Esophagus muscularis mucosa (tissue), 4 donors: ENCODE results near the gene MED10. TPM values are rescaled to one million over a fixed set of nuclear protein-coding genes. Genes with fewer than 3 reads are reported as not detected.

Source experiments
- DNase-seq: peaks from one replicate; pipeline ENCODE4 v3.0.0-alpha.2; 2017; ENCODE audit errors: extremely low spot score
- H3K27ac ChIP-seq, 4 donors: fragments of 200-600 bp; sonication (generic); replicated peaks in 1 of 4; 1 replicate in 3 of 4; 2 replicates in 1 of 4; pipeline ENCODE4 v1.5.1; 2016 to 2019; ENCODE audit warnings: mild to moderate bottlenecking in 1 of 4
- H3K27me3 ChIP-seq, 4 donors: fragments of 200-600 bp; sonication (generic); one replicate each; pipeline versions ENCODE4 v1.5.1 to v1.6.0; 2016 to 2019
- H3K36me3 ChIP-seq, 4 donors: fragments of 200-600 bp; sonication (generic); one replicate each; pipeline ENCODE4 v1.5.1; 2016 to 2019
- H3K4me1 ChIP-seq, 4 donors: fragments of 200-600 bp; sonication (generic); one replicate each; pipeline ENCODE4 v1.5.1; 2016 to 2019
- H3K4me3 ChIP-seq, 4 donors: fragments of 200-600 bp; sonication (generic); 1 replicate in 2 of 4; 2 replicates in 2 of 4; pipeline ENCODE4 v1.5.1; 2016 to 2019; ENCODE audit warnings: mild to moderate bottlenecking in 4 of 4, moderate library complexity in 1 of 4
- H3K9me3 ChIP-seq, 4 donors: fragments of 200-600 bp; sonication (generic); 1 replicate in 3 of 4; 2 replicates in 1 of 4; pipeline ENCODE4 v1.5.1; 2016 to 2019
- EP300 ChIP-seq: sonication (generic); formaldehyde crosslinking; IDR thresholded peaks from one replicate; pipeline ENCODE4 v1.6.1; 2017; ENCODE audit warnings: antibody characterized with exemption
- POLR2A ChIP-seq: fragments of 450-650 bp; IDR thresholded peaks from one replicate; pipeline ENCODE4 v1.6.1; 2017; ENCODE audit warnings: antibody characterized with exemption, moderate library complexity, mild to moderate bottlenecking, low read depth
- POLR2AphosphoS5 ChIP-seq, 2 donors: sonication (generic); formaldehyde crosslinking; IDR thresholded peaks; one replicate each; pipeline ENCODE4 v1.6.1; 2017; ENCODE audit warnings: antibody characterized with exemption in 2 of 2
- WGBS: methylation state at CpG from one replicate; pipeline ENCODE4 v1.1.5; 2018; 5-methylcytosine and 5-hydroxymethylcytosine counted together
- intact Hi-C: fragments of 100-400 bp; cut with DNase I; formaldehyde crosslinking; loops from one replicate; pipeline ENCODE4 v1.15.1; 2023
- total RNA-seq, 4 donors: library from RNA; depleted of rRNA; stranded (reverse); fragments of >200 nt; gene quantifications; one replicate each; pipeline versions ENCODE4 v1.1.0 to v1.2.1, GENCODE V29; 2016
- TF ChIP-seq, protein P1 (sequence below), 3 experiments: fragments of 200-600 bp in 2 of 3; fragments of 450-650 bp in 1 of 3; sonication (generic) in 2 of 3; IDR thresholded peaks; one replicate each; pipeline ENCODE4 v1.5.1; 2017 to 2019; ENCODE audit warnings: antibody characterized with exemption in 3 of 3, mild to moderate bottlenecking in 2 of 3, moderate library complexity in 1 of 3

MED10 gene
- total RNA-seq, 4 donors from 2014 or later: 29.9 to 47.2 (median 35.2) TPM

DNA sequence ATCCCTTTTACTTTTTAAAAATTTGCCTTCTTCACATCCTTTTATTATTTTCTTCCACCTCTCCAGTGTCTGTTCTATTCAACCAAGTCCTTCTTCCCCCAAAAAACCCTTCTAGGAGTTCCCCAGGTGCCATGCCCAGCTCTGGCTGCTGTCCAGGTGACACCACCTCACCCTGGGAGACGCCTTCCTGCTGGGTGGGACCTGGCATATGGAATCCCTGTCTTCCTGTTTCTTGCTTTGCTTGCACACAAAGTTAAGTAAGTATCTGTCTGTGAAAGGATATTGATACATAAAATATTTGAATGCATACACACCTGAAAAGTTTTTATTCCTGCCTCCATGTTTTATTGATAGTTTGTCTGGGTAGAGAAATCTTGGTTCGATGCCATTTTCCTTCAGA lies 23.1 kb upstream of the MED10 start:
- no peak for TF ChIP-seq EP300
- no peak for TF ChIP-seq POLR2AphosphoS5 (IDR thresholded peaks at IDR 0.05)
- TF ChIP-seq POLR2A: no peak
- TF ChIP-seq, protein P1, sequence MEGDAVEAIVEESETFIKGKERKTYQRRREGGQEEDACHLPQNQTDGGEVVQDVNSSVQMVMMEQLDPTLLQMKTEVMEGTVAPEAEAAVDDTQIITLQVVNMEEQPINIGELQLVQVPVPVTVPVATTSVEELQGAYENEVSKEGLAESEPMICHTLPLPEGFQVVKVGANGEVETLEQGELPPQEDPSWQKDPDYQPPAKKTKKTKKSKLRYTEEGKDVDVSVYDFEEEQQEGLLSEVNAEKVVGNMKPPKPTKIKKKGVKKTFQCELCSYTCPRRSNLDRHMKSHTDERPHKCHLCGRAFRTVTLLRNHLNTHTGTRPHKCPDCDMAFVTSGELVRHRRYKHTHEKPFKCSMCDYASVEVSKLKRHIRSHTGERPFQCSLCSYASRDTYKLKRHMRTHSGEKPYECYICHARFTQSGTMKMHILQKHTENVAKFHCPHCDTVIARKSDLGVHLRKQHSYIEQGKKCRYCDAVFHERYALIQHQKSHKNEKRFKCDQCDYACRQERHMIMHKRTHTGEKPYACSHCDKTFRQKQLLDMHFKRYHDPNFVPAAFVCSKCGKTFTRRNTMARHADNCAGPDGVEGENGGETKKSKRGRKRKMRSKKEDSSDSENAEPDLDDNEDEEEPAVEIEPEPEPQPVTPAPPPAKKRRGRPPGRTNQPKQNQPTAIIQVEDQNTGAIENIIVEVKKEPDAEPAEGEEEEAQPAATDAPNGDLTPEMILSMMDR (IDR thresholded peaks at IDR 0.05): no peak
- H3K36me3 ChIP-seq: no peaks in the 10 kb centered on the region
- H3K9me3 ChIP-seq: no peaks in the 10 kb centered on the region
- H3K4me1 ChIP-seq: no peaks in the 10 kb centered on the region
- H3K27ac ChIP-seq: no peak overlapping the region
- intact Hi-C loops: no loop called here
- WGBS: 80% methylated on average over 2 of the region's 2 CpGs
- peaks cover 0 to 20% (median 0%) of the 10 kb centered on the region in 4 donors for H3K27me3 ChIP-seq
- peak; percentile 53 for DNase-seq
- no peak overlapping the region for H3K4me3 ChIP-seq

DNA sequence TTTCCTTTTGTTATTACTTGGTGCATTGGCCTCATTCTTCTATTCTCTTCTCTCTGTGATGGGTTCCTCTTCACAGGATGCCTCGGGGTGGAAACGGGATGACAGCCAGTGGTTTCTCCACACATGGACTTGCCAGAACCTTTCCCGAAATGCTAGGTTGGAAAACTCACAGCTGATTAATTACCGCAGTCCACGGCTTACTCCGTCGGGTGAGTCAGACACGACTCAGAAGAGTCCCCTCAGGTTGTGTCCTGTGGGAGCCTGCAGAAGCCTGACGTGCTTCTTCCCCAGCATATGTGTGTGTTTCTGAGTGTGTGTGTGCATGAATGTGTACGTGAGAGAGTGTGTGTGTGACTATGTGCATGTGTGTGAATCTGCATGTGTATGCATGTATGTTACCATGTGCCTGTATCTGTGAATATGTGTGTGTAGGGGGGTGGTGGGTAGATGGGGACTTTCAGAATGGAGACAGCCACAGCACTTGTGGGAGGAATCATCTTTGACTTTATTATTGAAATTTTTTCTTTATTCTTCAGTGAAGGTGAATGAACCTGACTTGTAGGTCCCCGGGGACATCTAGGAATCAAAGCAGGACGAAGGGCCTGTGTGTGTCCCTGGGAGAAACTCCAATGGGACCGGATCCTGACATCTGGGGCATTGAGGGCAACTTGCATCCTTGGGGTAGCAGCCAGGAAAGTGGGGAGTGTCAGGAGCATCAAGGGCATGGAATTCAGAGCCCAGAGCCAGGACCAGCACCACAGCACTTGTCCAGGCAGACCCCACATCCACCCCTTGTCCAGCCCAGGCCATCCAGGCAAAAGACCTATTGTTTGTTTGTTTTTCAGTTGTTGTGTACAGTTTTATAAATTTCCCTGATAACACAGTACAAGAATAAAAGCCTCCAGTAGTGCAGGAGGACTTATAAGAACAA lies 21.9 kb upstream of the MED10 start:
- no peak for DNase-seq
- H3K9me3 ChIP-seq: no peaks in the 10 kb centered on the region
- intact Hi-C loops: no loop called here

GRCh38 chr5:6398570-6399230 lies 20.4 kb upstream of the MED10 start:
- Histone ChIP-seq H3K27me3 (peaks cover 0 to 33% (median 0%) of the 10 kb centered on the region in 4 donors), H3K36me3 (no peaks in the 10 kb centered on the region), H3K4me1 (no peaks in the 10 kb centered on the region), H3K9me3 (no peaks in the 10 kb centered on the region), H3K27ac (no peak overlapping the region), H3K4me3 (no peak overlapping the region)
- TF ChIP-seq POLR2A: no peak
- TF ChIP-seq POLR2AphosphoS5 (IDR thresholded peaks at IDR 0.05): no peak
- no peak for DNase-seq
- intact Hi-C loops: no loop called here
- 84% methylated on average over 14 of the region's 14 CpGs for WGBS

More for the DNA sequence above, 21.9 kb upstream of the MED10 start:
- Histone ChIP-seq H3K4me3 (no peak overlapping the region), H3K27ac (no peak overlapping the region), H3K27me3 (peaks cover 0 to 18% (median 0%) of the 10 kb centered on the region in 4 donors), H3K36me3 (no peaks in the 10 kb centered on the region), H3K4me1 (no peaks in the 10 kb centered on the region)
- WGBS: 65% methylated on average over 11 of the region's 13 CpGs
- no peak for TF ChIP-seq POLR2A
- TF ChIP-seq EP300: no peak
- TF ChIP-seq, protein P1 (IDR thresholded peaks at IDR 0.05): no peak
- TF ChIP-seq POLR2AphosphoS5 (IDR thresholded peaks at IDR 0.05): no peak

DNA sequence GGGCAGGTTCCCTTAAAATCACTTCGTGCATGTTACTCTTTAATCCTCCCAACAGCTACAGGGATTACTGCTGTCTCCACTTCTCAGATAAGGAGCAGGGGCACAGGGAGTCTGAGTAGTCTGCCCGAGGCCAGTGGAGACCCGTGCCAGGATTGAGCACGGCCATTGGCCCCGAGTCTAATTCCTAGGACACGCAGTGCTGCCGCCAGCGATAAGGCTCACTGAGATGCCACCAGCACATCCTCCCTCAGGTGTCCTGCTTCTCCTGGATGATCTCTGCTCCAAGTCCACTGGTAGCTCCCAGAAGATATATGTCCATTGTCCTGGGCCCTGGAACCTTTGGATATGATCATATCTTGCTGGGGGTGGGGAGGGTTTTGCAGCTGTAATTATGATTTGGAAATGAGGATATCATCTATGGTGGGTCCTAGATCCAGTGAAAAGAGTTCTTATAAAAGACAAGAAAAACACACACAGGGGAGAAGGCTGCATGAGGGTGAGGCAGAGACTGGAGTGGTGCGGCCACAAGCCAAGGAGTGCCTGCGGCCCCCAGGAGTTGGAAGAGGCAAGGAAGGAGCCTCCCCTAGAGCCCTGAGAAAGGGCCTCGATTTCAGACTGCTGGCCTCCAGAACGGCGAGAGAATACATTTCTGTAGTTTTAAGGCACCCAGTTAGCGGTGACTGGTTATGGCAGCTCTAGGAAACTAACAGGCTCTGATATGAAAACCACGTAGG lies 19.4 kb upstream of the MED10 start:
- Histone ChIP-seq H3K4me3 (no peak overlapping the region), H3K9me3 (no peaks in the 10 kb centered on the region), H3K27ac (no peak overlapping the region), H3K4me1 (no peaks in the 10 kb centered on the region), H3K36me3 (no peaks in the 10 kb centered on the region), H3K27me3 (peaks cover 0 to 36% (median 0%) of the 10 kb centered on the region in 4 donors)
- no peak for DNase-seq
- intact Hi-C loops: no loop called here
- no peak for TF ChIP-seq EP300
- TF ChIP-seq POLR2A: no peak
- TF ChIP-seq, protein P1 (IDR thresholded peaks at IDR 0.05): no peak
- TF ChIP-seq POLR2AphosphoS5 (IDR thresholded peaks at IDR 0.05): no peak
- WGBS: 87% methylated on average over 15 of the region's 15 CpGs
